Peyer's patch (tissue), 4 donors: ENCODE data around the gene MYL4. TPM values are rescaled to one million over a fixed set of nuclear protein-coding genes. Genes with fewer than 3 reads are reported as not detected.
A peak's percentile ranks its signal among the peaks of the same experiment; 100 is the strongest.
"Not testable (repeated sequence)": the region's sequence is repeated elsewhere in the genome, so short reads cannot be mapped to it uniquely, and the experiment has no call there.

Experiments used
- DNase-seq, 3 donors: peaks; one replicate each; pipeline ENCODE4 v3.0.0-alpha.2; 2017 to 2019
- H3K27ac ChIP-seq, 4 donors: fragments of 200-600 bp; sonication (generic); one replicate each; pipeline ENCODE4 v1.5.1; 2016 to 2019
- H3K27me3 ChIP-seq, 2 donors: fragments of 200-600 bp; sonication (generic); one replicate each; pipeline ENCODE4 v1.5.1; 2019
- H3K36me3 ChIP-seq, 3 donors: fragments of 200-600 bp; sonication (generic); one replicate each; pipeline ENCODE4 v1.5.1; 2016 to 2019
- H3K4me1 ChIP-seq, 4 donors: fragments of 200-600 bp; sonication (generic); one replicate each; pipeline ENCODE4 v1.5.1; 2016 to 2019
- H3K4me3 ChIP-seq, 4 donors: fragments of 200-600 bp; sonication (generic); 1 replicate in 3 of 4; 2 replicates in 1 of 4; pipeline ENCODE4 v1.5.1; 2016 to 2019; ENCODE audit warnings: mild to moderate bottlenecking in 1 of 4
- H3K9me3 ChIP-seq, 4 donors: fragments of 200-600 bp; sonication (generic); one replicate each; pipeline ENCODE4 v1.5.1; 2016 to 2019; ENCODE audit warnings: mild to moderate bottlenecking in 1 of 4
- POLR2A ChIP-seq, 2 donors: fragments of 450-650 bp; IDR thresholded peaks; one replicate each; pipeline ENCODE4 v1.5.1; 2017; ENCODE audit warnings: antibody characterized with exemption in 2 of 2, mild to moderate bottlenecking in 2 of 2, moderate library complexity in 2 of 2
- total RNA-seq, 4 donors: library from RNA; depleted of rRNA; stranded (reverse); fragments of >200 nt; gene quantifications; one replicate each; pipeline ENCODE4 v1.1.0, GENCODE V29; 2016
- TF ChIP-seq, protein P1 (sequence below), 6 experiments: fragments of 450-650 bp in 4 of 6; fragments of 200-600 bp in 2 of 6; sonication (generic) in 1 of 6; IDR thresholded peaks; one replicate each; pipeline ENCODE4 v1.5.1; 2017 to 2019; ENCODE audit warnings: antibody characterized with exemption in 6 of 6, mild to moderate bottlenecking in 3 of 6, moderate library complexity in 1 of 6

MYL4 gene
- total RNA-seq, 4 donors from 2014 or later, result 9.1 TPM; not detected in 3

DNA sequence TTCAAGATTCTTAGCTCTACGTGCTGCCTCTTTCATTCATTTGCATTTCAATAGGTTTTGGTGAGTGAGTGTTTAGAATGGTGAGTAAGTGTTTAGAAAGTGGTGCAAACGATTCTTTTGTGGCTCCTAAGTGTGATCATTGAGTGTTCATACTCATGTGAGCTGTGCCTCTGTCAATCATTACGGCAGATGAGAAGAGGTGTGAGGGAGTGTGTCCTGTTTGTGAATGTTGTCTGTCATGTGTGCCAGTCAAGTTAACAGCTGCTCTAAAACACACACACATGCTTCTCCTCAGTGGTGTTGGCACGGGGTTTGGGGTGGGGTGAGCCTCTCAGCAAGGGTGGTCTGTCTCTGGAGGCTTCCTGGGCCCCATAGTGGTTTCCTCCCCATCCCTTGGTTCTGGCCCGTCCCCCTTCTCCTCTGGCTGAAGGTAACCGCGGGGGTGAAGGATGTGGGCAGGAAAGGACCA, 11.4 kb downstream of the MYL4 start:
- TF ChIP-seq, protein P1, sequence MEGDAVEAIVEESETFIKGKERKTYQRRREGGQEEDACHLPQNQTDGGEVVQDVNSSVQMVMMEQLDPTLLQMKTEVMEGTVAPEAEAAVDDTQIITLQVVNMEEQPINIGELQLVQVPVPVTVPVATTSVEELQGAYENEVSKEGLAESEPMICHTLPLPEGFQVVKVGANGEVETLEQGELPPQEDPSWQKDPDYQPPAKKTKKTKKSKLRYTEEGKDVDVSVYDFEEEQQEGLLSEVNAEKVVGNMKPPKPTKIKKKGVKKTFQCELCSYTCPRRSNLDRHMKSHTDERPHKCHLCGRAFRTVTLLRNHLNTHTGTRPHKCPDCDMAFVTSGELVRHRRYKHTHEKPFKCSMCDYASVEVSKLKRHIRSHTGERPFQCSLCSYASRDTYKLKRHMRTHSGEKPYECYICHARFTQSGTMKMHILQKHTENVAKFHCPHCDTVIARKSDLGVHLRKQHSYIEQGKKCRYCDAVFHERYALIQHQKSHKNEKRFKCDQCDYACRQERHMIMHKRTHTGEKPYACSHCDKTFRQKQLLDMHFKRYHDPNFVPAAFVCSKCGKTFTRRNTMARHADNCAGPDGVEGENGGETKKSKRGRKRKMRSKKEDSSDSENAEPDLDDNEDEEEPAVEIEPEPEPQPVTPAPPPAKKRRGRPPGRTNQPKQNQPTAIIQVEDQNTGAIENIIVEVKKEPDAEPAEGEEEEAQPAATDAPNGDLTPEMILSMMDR (IDR thresholded peaks at IDR 0.05), result no peak
- TF ChIP-seq POLR2A (IDR thresholded peaks at IDR 0.05), result no peak
- no peak for DNase-seq
- no peak overlapping the region for H3K4me3 ChIP-seq
- no peak overlapping the region for H3K27ac ChIP-seq
- H3K27me3 ChIP-seq, result no peaks in the 10 kb centered on the region
- H3K36me3 ChIP-seq, result no peaks in the 10 kb centered on the region
- no peaks in the 10 kb centered on the region for H3K9me3 ChIP-seq
- peaks cover 0 to 18% (median 0%) of the 10 kb centered on the region in 4 donors for H3K4me1 ChIP-seq

DNA sequence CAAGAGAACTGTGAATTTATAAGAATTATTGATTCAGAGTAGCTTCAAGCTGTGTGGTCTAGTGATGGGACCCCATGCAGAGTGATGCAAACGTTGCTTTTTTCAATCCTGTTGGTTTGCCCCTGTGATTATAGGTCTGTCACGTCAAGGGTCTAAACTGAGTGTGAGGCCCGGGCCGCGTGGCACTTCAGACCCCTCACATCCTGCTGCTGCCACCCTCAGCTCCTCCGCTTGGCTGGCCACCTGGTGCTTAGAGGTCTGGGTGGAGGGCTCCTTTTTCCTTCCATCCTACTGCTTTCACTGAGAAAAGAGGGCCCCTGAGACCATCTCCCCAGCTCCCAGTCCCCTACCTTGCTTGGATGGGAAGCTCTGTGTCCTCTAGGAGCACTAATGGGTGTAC, 12.0 kb downstream of the MYL4 start:
- no peak for TF ChIP-seq POLR2A (IDR thresholded peaks at IDR 0.05)
- TF ChIP-seq, protein P1 (IDR thresholded peaks at IDR 0.05), result no peak

DNA sequence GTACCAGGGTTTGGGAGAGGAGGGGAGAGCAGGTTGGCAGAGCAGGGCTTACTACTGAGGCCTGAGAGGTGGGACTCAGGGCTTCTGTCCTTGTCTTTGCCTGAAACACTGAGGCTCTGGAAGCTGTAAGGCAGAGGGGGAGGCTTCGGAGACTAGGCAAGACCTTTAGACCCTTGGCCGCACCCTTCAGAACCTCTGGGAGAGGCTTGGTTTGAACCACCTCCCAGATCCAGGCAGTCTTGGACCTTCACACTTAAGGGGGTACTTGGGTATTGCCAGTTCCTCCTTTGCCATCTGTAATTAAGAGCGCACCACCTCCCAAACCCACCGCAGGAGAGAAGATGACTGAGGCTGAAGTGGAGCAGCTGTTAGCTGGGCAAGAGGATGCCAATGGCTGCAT, 12.9 kb downstream of the MYL4 start:
- peaks cover 0 to 26% (median 0%) of the 10 kb centered on the region in 4 donors for H3K4me1 ChIP-seq
- no peaks in the 10 kb centered on the region for H3K9me3 ChIP-seq
- no peaks in the 10 kb centered on the region for H3K36me3 ChIP-seq
- H3K4me3 ChIP-seq, result no peak overlapping the region
- no peak overlapping the region for H3K27ac ChIP-seq
- H3K27me3 ChIP-seq, result no peaks in the 10 kb centered on the region
- TF ChIP-seq, protein P1 (IDR thresholded peaks at IDR 0.05), result no peak
- no peak for TF ChIP-seq POLR2A (IDR thresholded peaks at IDR 0.05)
- DNase-seq, result no peak

More for the DNA sequence above, 12.0 kb downstream of the MYL4 start:
- H3K9me3 ChIP-seq, result no peaks in the 10 kb centered on the region
- H3K4me1 ChIP-seq, result peaks cover 0 to 24% (median 0%) of the 10 kb centered on the region in 4 donors
- no peak overlapping the region for H3K4me3 ChIP-seq
- H3K27ac ChIP-seq, result no peak overlapping the region
- H3K27me3 ChIP-seq, result no peaks in the 10 kb centered on the region
- DNase-seq, result no peak
- H3K36me3 ChIP-seq, result no peaks in the 10 kb centered on the region

DNA sequence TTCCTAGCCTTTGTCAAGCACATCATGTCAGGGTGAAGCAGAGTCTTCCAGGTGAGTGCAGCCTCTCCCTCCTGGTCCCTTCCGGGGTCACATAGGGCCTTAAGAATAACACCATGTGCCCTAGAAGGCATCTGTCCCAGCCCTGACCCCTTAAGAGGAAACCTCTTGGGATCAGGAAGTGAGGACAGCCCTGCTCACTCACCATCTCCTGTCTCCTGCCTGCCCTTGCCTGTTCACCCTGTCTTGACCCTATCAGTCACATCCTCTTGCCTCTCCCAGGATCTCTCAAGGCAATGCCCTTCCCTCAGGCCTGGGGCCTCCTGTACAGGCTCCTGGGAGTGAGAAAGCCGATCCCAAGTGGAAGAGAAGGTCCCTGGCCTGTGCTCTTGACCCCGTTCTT, 13.9 kb downstream of the MYL4 start:
- Histone ChIP-seq H3K4me3 (no peak overlapping the region), H3K27ac (peak overlapping the region in 1 of 4 donors; percentile 15), H3K4me1 (peaks cover 0 to 26% (median 0%) of the 10 kb centered on the region in 4 donors), H3K27me3 (no peaks in the 10 kb centered on the region), H3K36me3 (no peaks in the 10 kb centered on the region), H3K9me3 (no peaks in the 10 kb centered on the region)
- DNase-seq, result no peak
- TF ChIP-seq, protein P1 (IDR thresholded peaks at IDR 0.05), result no peak
- TF ChIP-seq POLR2A (IDR thresholded peaks at IDR 0.05), result no peak

DNA sequence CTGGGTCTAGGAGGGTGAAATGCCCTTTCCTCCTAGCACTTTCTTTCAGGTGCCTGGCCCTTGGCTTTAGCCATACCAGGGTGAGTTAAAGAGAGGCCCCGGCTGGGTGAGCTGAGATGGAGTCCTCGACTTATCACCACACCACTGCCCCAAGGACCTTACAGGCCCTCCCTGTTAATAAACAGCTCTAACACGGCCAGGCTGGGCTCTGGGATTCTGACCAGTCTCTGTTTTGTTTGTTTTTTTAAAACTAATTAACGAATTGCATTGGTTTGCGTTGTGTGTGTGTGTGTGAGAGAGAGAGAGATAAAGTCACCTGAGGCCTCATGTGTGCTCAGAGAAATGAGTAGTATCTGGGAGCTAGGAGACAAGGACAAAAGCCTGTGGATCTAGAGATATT, 14.3 kb downstream of the MYL4 start:
- H3K27ac ChIP-seq, result no peak overlapping the region
- no peak overlapping the region for H3K4me3 ChIP-seq
- H3K4me1 ChIP-seq, result peaks cover 0 to 25% (median 0%) of the 10 kb centered on the region in 4 donors
- TF ChIP-seq POLR2A (IDR thresholded peaks at IDR 0.05), result no peak
- TF ChIP-seq, protein P1 (IDR thresholded peaks at IDR 0.05), result no peak
- no peak for DNase-seq
- no peaks in the 10 kb centered on the region for H3K9me3 ChIP-seq
- no peaks in the 10 kb centered on the region for H3K27me3 ChIP-seq
- H3K36me3 ChIP-seq, result no peaks in the 10 kb centered on the region

DNA sequence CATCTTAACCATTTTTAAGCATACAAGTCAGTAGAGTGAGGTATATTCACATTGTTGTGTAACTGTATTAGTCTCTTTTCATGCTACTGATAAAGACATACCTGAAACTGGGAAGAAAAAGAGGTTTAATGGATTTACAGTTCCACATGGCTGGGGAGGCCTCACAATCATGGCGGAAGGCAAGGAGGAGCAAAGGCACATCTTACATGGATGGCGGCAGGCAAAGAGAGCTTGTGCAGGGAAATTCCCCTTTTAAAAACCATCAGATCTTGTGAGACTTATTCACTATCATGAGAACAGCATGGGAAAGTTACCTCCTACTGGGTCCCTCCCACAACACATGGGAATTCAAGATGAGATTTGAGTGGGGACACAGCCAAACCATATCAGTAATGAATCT, 14.9 kb downstream of the MYL4 start:
- H3K4me3 ChIP-seq, H3K27me3 ChIP-seq, DNase-seq, H3K36me3 ChIP-seq, H3K9me3 ChIP-seq: not testable (repeated sequence)
- peak overlapping the region in 2 of 4 donors; percentile 63 to 69 for H3K27ac ChIP-seq
- H3K4me1 ChIP-seq, result peaks cover 0 to 19% (median 0%) of the 10 kb centered on the region in 4 donors
